NOMO-1 (cell line): ENCODE data around the gene SUN1.

Experiments
- DNase-seq, 2 experiments: peaks; one replicate each; lab custom pipeline; 2025; ENCODE audit not compliant: unreplicated experiment in 2 of 2; lab: John Stamatoyannopoulos, UW

The SUN1 gene

GRCh38 chr7:899806-900205 is 67.5 kb downstream of the SUN1 start:
- DNase-seq: no peak

- no peak for DNase-seq
Measured at GRCh38 chr7:900331-901040, 68.2 kb downstream of the SUN1 start.

- no peak for DNase-seq
Measured at GRCh38 chr7:901041-901387, 68.7 kb downstream of the SUN1 start.

- DNase-seq: peak; percentile 38 to 41
Measured at GRCh38 chr7:901388-902154, 69.3 kb downstream of the SUN1 start.

DNA sequence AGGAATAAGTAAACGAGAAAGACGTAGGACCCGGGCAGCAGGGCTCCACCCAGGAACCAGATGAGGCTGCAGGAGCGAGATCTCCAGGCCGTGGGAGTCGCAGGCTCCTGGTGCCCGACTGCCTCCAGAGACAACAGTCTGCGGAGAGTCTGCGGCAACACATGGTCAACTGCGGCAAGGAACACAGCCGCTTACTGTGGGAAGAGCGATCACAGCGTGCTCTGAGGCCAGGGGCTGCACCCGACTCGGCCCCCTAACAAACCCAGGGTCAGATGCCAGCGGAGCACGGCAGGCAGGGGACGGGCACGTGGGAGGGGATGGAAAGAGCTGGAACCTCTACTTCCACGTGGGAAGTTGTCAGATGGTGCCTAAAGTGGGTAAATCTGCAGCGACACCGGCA is 70.7 kb downstream of the SUN1 start:
- DNase-seq: no peak

GRCh38 chr7:903921-904755 is 71.9 kb downstream of the SUN1 start:
- DNase-seq: no peak

DNA sequence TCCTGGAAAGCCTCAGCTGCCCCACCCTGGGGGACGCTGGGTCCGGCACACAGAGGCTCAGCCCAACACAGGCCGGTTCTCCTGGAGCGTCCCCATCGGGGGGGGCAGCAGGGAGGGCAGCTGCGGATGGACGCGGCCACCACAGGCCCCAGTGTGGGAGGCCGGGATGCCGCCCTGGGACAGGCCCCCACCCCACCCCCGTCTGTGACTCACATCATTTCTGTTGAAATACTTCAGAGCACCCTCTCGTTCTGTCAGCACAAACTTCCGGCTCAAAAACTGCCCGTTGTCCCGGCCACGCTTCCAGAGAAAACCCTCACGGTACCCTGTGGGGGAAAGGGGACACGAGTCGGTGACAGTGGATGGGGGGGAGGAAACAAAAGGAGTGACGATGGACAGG is 72.6 kb downstream of the SUN1 start:
- DNase-seq: no peak

- DNase-seq: no peak
Measured at GRCh38 chr7:906776-907157, 74.5 kb downstream of the SUN1 start.

GRCh38 chr7:907158-907980 is 75.1 kb downstream of the SUN1 start:
- no peak for DNase-seq

- no peak for DNase-seq
Measured at GRCh38 chr7:908159-908581, 75.9 kb downstream of the SUN1 start.

GRCh38 chr7:908591-909357 is 76.5 kb downstream of the SUN1 start:
- peak; percentile 46 to 71 for DNase-seq

DNA sequence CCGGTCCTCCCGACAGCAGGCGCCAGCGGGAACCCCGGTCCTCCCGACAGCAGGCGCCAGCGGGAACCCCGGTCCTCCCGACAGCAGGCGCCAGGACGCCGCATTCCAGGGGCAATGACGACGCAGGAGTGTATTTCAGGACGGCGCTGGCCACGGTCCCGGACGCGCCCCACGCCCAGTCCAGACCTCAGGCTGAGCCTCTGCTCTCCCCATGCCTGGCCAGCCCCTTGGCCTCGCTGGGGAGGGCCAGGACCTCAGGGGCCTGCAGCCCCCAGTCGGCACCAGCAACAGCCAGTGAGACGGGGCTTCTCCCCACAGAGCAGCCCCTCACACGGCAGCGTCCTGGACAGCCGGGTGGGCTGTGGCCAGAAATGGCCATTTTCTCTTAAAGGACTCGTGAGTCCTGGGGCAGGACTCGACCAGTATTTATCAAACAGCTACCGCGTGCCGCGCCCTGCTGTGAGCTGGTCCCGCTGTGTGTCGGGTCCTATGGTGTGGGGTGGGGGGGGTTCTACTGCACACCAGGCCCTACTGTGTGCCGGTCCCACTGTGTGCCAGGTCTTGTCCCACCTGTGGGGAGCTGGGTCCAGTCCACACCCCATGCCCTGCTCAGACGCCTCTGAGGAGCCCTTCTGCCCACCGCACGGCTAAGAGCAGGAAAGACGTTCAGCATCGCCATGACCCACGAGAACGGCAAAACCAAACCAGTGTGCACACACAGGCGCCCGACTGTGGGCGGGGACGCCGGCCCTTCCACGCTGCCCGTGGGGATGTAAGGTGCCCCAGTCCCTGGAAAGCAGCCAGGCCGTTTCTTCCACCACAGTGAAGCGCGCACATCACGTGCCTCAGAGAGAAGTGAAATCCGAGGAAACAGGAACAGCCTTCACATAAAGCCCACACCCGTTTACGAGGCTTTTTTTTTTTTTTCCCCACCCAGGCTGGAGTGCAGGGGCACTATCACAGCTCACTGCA is 77.4 kb downstream of the SUN1 start:
- DNase-seq: peak; percentile 83 to 88

DNA sequence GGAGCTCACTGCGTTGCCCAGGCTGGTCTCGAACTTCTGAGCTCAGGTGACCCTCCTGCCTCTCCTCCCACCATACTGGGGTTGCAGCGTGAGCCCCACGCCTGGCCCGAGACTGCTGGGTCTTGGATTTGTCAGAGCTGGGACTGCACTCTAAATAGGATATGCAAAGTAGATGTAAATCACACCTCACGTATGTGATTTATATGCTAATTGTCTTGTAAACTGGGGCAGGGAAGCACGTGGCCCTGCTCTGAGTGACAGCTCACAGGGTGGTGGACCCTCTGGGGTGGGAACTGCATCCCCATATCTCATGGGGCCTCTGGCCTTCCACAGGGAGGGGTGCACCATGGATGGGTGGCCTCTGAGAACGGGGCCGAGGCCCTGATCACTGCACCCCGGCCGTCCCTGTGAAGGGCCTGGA is 78.2 kb downstream of the SUN1 start:
- DNase-seq: no peak

DNA sequence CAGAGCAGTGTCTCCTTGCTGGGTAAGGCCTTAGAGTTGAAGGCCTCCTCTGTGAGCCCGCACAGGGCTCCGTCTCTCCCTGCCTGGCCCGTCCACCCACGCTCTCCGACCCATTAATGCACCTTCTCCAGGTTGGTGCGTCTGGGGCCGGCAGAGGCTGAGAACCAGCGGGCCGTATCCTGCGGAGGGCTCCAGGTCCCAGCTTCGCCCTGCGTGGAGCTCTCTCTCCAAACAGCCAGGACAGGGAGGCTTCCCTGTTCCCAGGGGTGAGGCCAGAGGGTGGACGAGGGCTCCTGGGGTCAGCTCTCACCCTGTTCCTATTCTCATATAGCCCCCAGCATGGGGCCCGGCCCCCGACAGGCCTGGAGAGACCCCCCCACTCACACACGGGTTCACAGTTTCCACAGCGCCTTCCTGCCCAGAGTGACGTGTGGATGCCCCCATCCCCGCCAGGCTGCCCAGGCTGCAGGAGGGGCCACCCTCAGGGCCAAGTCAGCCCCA is 78.7 kb downstream of the SUN1 start:
- no peak for DNase-seq

GRCh38 chr7:911791-912480 is 79.7 kb downstream of the SUN1 start:
- no peak for DNase-seq

DNA sequence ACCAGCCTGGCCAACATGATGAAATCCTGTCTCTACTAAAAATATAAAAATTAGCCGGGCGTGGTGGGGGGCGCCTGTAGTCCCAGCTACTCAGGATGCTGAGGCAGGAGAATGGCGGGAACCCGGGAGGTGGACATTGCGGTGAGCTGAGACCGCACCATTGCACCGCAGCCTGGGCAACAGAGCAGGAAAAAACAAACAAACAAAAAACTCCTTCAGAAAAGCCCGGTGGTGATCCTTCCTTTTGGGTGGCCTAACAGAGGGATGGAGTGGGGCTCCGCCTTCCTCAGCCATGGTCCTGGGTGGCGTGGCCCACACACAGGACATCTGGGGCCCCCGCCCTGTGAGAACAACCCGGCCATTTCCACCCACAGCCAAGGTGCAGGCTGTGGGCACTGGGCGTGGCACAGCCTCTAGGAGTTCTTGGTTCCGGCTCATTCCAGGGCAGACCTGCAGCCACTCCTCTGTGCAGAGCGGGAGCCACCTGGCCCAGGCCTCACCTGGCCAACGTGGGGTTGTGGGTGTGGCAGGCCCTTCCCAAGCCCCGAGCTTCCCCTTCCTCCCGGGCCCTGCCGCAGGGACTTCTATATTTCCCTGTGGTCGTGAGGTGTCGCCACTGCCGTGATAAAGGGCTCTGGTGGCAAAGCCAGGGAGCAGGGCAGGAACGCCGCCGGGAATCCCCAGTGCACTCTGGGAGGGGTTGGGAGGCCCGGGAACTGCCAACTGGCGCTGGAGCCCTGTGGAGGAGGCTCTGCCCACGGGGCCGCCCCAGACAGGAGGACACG is 81.7 kb downstream of the SUN1 start:
- no peak for DNase-seq

GRCh38 chr7:914521-915194 is 82.4 kb downstream of the SUN1 start:
- DNase-seq: no peak
